22Rv1 (cell line): ENCODE results near the gene MYL10.

ENCODE experiments used
- ZFX ChIP-seq: fragments of 450-650 bp; IDR thresholded peaks from 2 replicates; pipeline ENCODE4 v1.6.1; 2017; ENCODE audit warnings: antibody characterized with exemption, borderline replicate concordance
- TF ChIP-seq, protein P1 (sequence below): fragments of 450-650 bp; IDR thresholded peaks from 2 replicates; pipeline ENCODE4 v1.5.1; 2017; ENCODE audit warnings: mild to moderate bottlenecking

DNA sequence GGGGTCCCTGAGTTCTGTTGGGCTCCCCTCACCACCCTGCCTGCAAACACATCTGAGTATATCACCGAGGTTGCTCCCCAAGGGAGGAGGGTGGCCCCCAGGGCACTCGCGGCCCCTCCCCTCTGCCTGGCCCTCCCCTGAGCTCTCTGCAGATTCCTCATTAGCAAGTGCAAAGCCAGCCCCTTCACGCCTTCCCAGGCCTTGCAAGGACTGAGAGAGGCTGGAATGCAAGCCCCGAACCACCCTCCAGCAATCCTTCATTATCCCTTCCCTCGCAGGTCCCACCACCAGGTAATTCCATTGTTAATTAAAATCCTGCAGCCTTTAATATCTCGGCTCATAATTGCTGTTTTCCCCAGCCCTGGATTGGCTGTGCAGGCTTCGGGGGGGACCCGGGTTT is 35.3 kb upstream of the MYL10 start:
- TF ChIP-seq, protein P1, sequence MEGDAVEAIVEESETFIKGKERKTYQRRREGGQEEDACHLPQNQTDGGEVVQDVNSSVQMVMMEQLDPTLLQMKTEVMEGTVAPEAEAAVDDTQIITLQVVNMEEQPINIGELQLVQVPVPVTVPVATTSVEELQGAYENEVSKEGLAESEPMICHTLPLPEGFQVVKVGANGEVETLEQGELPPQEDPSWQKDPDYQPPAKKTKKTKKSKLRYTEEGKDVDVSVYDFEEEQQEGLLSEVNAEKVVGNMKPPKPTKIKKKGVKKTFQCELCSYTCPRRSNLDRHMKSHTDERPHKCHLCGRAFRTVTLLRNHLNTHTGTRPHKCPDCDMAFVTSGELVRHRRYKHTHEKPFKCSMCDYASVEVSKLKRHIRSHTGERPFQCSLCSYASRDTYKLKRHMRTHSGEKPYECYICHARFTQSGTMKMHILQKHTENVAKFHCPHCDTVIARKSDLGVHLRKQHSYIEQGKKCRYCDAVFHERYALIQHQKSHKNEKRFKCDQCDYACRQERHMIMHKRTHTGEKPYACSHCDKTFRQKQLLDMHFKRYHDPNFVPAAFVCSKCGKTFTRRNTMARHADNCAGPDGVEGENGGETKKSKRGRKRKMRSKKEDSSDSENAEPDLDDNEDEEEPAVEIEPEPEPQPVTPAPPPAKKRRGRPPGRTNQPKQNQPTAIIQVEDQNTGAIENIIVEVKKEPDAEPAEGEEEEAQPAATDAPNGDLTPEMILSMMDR: no peak
- TF ChIP-seq ZFX: no peak
